Psoas muscle (tissue), 8 donors: ENCODE results near the gene SAP25. TPM values are rescaled to one million over a fixed set of nuclear protein-coding genes. Genes with fewer than 3 reads are reported as not detected.

Experiments used
- ATAC-seq, 4 donors: fragments of 200-7000 bp; cut with Tn5 transposase; one replicate each; pipeline ENCODE4 v1.9.1; 2020; ENCODE audit warnings: moderate library complexity in 3 of 4, mild to moderate bottlenecking in 2 of 4
- DNase-seq, 2 donors: peaks; one replicate each; pipeline ENCODE4 v3.0.0-alpha.2; 2020
- H3K27ac ChIP-seq: fragments of 200-600 bp; one replicate; pipeline ENCODE4 v1.8.0; 2022
- H3K27me3 ChIP-seq, 3 donors: fragments of 200-600 bp in 1 of 3; one replicate each; pipeline versions ENCODE4 v1.6.1 to v1.8.0; 2013 to 2022; ENCODE audit warnings: low read length in 2 of 3, mild to moderate bottlenecking in 2 of 3, moderate library complexity in 1 of 3; ENCODE audit not compliant: insufficient read depth in 3 of 3
- H3K36me3 ChIP-seq, 2 donors: fragments of 200-600 bp in 1 of 2; one replicate each; pipeline versions ENCODE4 v1.6.1 to v1.8.0; 2013 to 2022; ENCODE audit warnings: low read depth in 1 of 2, mild to moderate bottlenecking in 1 of 2, moderate library complexity in 1 of 2; ENCODE audit not compliant: insufficient read depth in 1 of 2
- H3K4me1 ChIP-seq: fragments of 200-600 bp; one replicate; pipeline ENCODE4 v1.8.0; 2022
- H3K4me3 ChIP-seq: fragments of 200-600 bp; one replicate; pipeline ENCODE4 v1.8.0; 2022; ENCODE audit warnings: mild to moderate bottlenecking
- H3K9me3 ChIP-seq: fragments of 200-600 bp; one replicate; pipeline ENCODE4 v1.8.0; 2022
- CTCF ChIP-seq: fragments of 200-600 bp; IDR thresholded peaks from one replicate; pipeline ENCODE4 v1.8.0; 2022; ENCODE audit warnings: antibody characterized with exemption
- WGBS, 3 donors: extraction: QIAGEN DNeasy Blood & Tissue Kit; methylation state at CpG; one replicate each; pipeline versions ENCODE4 v1.1.6 to v1.1.7; 2013; 5-methylcytosine and 5-hydroxymethylcytosine counted together
- intact Hi-C, 2 donors: fragments of 100-400 bp; cut with DNase I; formaldehyde crosslinking; loops; one replicate each; pipeline versions ENCODE4 v1.11.0 to v1.14.2; 2022
- polyA plus RNA-seq, 3 donors: library from polyadenylated mRNA; stranded (reverse); fragments of 200-250 nt; gene quantifications; one replicate each; pipeline ENCODE4 v1.2.3, GENCODE V29; 2013
- total RNA-seq, 4 donors: library from RNA; stranded (reverse); fragmentation: NEBNext Ultra II Directional in 2 of 4; extraction: Animal tissue kit (Norgen Biotek cat#: 25700) in 2 of 4; gene quantifications; one replicate each; pipeline versions ENCODE4 v1.2.1 to v1.2.4, GENCODE V29; 2021 to 2023
- donor health status: healthy with polysubstance abuse.
- donor health status: DM: no; HTN: no; CAD: no; lungs with moderate emphysema.
- donor health status: Bipolar disorder and iron deficiency.
- donor health status: healthy.
- donor health status: DM: yes; HTN: yes; CAD: no.
- donor health status: DM: no; HTN: no; CAD: no.
- donor health status: DM: no; HTN: no; CAD: no.
- donor health status: DM: yes; HTN: yes; CAD: no.

The SAP25 gene
- total and polyA plus RNA-seq, 7 donors: 0.21 to 1.9 (median 0.59) TPM; not detected in 2

- no peak overlapping the region for H3K27ac ChIP-seq
- H3K27me3 ChIP-seq: peaks cover 0 to 3% (median 0%) of the 10 kb centered on the region in 3 donors
- no peaks in the 10 kb centered on the region for H3K9me3 ChIP-seq
- TF ChIP-seq CTCF: no peak
- peaks cover 20% of the 10 kb centered on the region for H3K4me1 ChIP-seq
- ATAC-seq: no peak
- H3K4me3 ChIP-seq: peak overlapping the region; percentile 100
- H3K36me3 ChIP-seq: peaks cover 3 to 52% of the 10 kb centered on the region in 2 donors
- 77 to 82% (median 81%) methylated on average over 11 of the region's 11 CpGs for WGBS, 3 donors
- DNase-seq: no peak
- intact Hi-C loops: no loop called here
Observed at GRCh38 chr7:100582650-100583049, 8.9 kb upstream of the SAP25 start.

DNA sequence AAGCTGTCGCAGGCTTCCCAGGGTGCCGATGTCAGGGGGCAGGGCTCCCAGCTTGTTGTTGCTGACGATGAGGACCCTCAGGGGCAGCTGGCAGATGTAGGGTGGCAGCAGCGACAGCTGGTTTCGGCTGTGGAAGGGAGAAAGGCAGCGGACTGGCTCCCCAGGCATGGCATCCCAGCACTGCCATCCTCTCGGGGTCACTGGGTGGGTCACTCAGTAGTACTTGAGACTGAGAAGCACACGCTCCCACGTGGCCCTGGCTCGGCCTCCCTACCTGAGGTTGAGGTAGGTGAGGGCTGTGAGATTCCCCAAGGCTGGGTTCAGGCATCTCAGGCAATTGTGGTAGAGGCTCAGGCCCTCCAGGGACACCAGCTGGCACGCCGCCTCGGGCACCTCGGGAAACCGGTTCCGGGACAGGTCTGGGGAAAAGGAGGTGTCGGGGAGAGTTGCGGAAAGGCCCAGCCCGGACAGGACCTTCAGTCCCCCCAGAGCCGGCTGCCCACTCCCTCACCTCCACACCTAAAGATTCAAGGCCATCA lies 8.4 kb upstream of the SAP25 start:
- Histone ChIP-seq H3K4me3 (no peak overlapping the region), H3K4me1 (peaks cover 16% of the 10 kb centered on the region), H3K27ac (no peak overlapping the region), H3K9me3 (no peaks in the 10 kb centered on the region), H3K27me3 (peaks cover 0 to 8% (median 0%) of the 10 kb centered on the region in 3 donors), H3K36me3 (peaks cover 4 to 58% of the 10 kb centered on the region in 2 donors)
- WGBS, 3 donors: 81 to 85% (median 83%) methylated on average over 15 to 20 of the region's 20 CpGs
- intact Hi-C loops: no loop called here
- ATAC-seq (no peak), DNase-seq (no peak)
- TF ChIP-seq CTCF: no peak

DNA sequence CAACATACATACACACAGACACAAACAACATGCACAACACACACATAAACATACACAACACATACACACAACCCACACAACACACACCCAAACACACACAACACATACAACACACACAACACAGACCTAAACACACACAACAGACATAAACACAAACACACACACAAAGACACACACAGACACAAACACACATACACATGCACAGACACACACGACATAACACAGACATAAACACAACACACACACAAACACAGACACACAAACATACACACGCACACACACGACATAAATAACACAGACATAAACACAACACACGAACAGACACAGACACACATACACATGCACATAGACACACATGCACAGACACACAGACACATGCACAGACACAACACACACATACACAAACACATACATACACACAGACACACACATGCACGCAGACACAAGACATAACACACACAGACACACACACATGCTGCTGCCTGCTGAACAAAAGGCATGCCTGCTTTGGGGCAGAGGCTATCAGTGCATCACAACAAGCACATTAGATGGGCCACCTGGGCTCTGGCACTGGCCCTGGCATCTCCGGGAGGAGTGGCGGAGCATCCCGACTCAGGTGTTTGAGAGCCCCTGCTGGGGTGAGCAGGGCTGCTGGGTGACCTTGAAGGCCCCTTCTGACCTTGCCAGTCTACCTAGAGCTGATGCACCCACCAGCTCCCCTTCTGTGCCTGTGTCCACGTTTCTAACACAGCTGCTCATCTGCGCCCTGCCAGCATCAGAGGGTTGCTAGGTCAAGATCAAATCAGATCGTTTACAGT lies 7.0 kb upstream of the SAP25 start:
- no peak for DNase-seq

More for the DNA sequence above, 7.0 kb upstream of the SAP25 start:
- Histone ChIP-seq H3K4me1 (peaks cover 15% of the 10 kb centered on the region), H3K4me3 (no peak overlapping the region), H3K9me3 (no peaks in the 10 kb centered on the region), H3K36me3 (peaks cover 4 to 72% of the 10 kb centered on the region in 2 donors), H3K27ac (no peak overlapping the region), H3K27me3 (peaks cover 0 to 14% (median 2%) of the 10 kb centered on the region in 3 donors)
- whole genome bisulfite sequencing, 3 donors: 81 to 85% (median 82%) methylated on average over 11 of the region's 11 CpGs
- no peak for ATAC-seq
- no peak for TF ChIP-seq CTCF
- intact Hi-C loops: no loop called here
